HG02571 (cell line): ENCODE measurements around the gene ZNF334.

Source experiments
- ATAC-seq: cut with Tn5 transposase; IDR thresholded peaks from one replicate; pipeline ENCODE4 v1.9.1; 2021; ENCODE audit warnings: mild to moderate bottlenecking, moderate library complexity; ENCODE audit not compliant: unreplicated experiment

Gene ZNF334

GRCh38 chr20:46512943-46513844, at the start of gene ZNF334:
TSS of gene ZNF334 (minus strand) at chr20:46513559. CDS start at chr20:46512102, 1,457 bp downstream.
- ATAC-seq, result no peak

GRCh38 chr20:46562373-46563169, 49.2 kb upstream of the ZNF334 start:
- ATAC-seq, result no peak

GRCh38 chr20:46562009-46562372, 48.6 kb upstream of the ZNF334 start:
- ATAC-seq, result no peak

GRCh38 chr20:46559685-46560440, 46.5 kb upstream of the ZNF334 start:
- ATAC-seq, result no peak

- no peak for ATAC-seq
These were observed 45.6 kb upstream of the ZNF334 start for GRCh38 chr20:46559001-46559400.

GRCh38 chr20:46558511-46558959, 45.2 kb upstream of the ZNF334 start:
- no peak for ATAC-seq

GRCh38 chr20:46557231-46557956, 44.0 kb upstream of the ZNF334 start:
- no peak for ATAC-seq

- ATAC-seq, result no peak
These were observed 42.1 kb upstream of the ZNF334 start for GRCh38 chr20:46555370-46555956.

- ATAC-seq, result no peak
These were observed 41.5 kb upstream of the ZNF334 start for GRCh38 chr20:46554828-46555227.

- no peak for ATAC-seq
These were observed 40.6 kb upstream of the ZNF334 start for GRCh38 chr20:46553926-46554325.

- peak; percentile 68 for ATAC-seq
These were observed 39.4 kb upstream of the ZNF334 start for GRCh38 chr20:46552460-46553420.

GRCh38 chr20:46551522-46552381, 38.4 kb upstream of the ZNF334 start:
- no peak for ATAC-seq

- ATAC-seq, result no peak
These were observed 37.1 kb upstream of the ZNF334 start, which contains the start of gene OCSTAMP for GRCh38 chr20:46550461-46550860. TSS of gene OCSTAMP (minus strand) at chr20:46550654. CDS start at chr20:46550560, 94 bp downstream.

GRCh38 chr20:46549188-46549972, 36.0 kb upstream of the ZNF334 start:
- no peak for ATAC-seq

GRCh38 chr20:46548688-46549087, 35.3 kb upstream of the ZNF334 start:
- no peak for ATAC-seq

- no peak for ATAC-seq
These were observed 34.6 kb upstream of the ZNF334 start for GRCh38 chr20:46547995-46548394.

- ATAC-seq, result no peak
These were observed 33.6 kb upstream of the ZNF334 start for GRCh38 chr20:46546936-46547335.
